GM21576 (cell line): ENCODE measurements around the gene KCTD13.
"Not testable (repeated sequence)": the region's sequence is repeated elsewhere in the genome, so short reads cannot be mapped to it uniquely, and the experiment has no call there.

Source experiments
- ATAC-seq: cut with Tn5 transposase; IDR thresholded peaks from one replicate; pipeline ENCODE4 v1.9.1; 2021; ENCODE audit warnings: mild to moderate bottlenecking, moderate library complexity; ENCODE audit not compliant: unreplicated experiment

KCTD13 gene

DNA sequence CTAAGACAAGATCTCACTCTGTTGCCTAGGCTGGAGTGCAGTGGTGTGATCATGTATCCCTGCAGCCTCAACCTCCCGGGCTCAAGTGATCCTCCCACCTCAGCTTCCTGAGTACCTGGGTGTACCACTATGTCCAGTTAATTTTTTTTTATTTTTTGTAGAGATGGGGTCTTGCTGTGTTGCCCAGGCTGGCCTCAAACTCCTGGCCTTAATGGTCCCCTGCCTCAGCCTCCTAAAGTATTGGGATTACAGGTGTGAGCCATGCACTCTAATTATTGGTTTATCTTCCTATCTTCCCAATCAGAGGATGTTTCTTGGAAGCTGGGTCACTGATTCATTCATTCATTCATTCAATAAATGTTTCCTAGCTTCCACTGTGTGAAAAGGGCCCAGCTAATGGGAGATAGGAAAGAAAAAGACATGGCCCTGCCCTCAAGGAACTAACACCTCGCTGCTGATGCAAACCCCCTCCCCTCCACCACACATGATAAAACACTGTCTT, 17.3 kb downstream of the KCTD13 start:
- ATAC-seq = no peak

DNA sequence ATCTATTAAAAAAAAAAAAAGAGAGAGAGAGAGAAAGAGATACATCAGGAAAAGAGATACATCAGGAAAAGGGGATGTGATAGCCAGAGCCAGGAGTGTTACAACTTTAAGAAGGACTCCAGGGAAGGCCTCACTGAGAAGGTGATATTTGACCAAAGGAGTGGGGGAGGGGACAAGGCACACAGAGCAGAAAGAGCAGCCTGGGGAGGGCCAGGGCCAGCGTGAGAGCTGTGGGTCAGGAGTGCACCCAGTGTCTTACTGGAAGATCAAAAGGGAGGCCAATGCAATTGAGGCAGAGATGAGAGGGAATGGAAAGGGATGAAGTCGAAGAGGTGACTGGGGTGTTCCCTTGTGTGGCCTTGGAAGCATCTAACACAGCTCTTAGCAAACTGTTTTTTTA, 18.1 kb downstream of the KCTD13 start:
- ATAC-seq = no peak

DNA sequence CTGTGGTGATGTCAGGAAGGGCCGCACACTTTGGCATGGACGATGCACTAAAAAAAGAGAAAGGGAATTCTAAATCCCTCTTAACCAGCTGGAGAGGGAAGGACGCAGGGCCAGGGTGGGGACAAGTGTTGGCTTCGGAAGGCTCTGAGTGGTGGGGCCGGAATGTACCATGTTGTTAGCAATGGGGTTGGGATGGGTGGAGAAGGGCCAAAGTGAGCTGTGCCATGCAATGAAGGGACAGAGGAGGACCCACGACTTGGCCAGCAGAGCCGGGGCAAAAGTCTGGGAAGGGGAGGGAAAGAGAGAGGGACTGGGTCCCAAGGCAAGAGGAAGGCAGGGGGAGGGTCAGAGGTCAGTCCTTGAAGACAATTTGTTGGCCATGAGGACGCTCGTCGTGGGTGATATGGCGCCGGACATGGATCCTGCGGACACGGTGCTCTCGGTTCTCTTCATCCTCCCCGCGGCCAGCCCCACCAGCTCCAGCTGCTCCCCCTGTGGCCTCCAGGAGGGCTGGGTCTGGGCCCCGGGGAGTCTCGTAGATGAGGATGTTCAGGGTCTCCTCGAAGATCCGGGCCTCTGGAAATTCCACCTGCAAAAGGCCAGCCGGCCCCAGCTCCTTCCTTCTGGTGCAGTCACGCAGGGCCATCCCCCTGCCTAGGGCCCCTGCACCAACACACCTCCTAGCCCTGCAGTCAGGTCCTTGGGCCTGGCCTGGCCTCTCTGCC, 19.3 kb downstream of the KCTD13 start:
- no peak for ATAC-seq

DNA sequence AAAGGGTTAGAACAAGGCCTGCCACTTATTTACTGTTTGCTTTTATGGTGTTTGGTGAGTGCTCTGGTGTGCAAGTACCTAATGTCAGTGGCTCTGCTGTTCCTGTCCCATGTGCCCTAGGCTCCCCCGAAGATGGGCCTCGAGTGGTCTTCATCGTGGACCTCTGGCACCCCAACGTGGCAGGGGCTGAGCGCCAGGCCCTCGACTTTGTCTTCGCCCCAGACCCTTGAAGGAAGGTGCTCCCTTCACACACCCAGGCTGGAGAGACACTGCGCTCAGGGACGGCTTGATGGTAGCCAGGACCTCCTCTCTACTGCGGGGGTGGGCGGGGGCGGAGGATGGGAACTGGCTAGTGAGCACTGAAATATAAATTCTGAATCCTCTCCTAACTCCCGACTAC, 20.4 kb downstream of the KCTD13 start:
- ATAC-seq = no peak

DNA sequence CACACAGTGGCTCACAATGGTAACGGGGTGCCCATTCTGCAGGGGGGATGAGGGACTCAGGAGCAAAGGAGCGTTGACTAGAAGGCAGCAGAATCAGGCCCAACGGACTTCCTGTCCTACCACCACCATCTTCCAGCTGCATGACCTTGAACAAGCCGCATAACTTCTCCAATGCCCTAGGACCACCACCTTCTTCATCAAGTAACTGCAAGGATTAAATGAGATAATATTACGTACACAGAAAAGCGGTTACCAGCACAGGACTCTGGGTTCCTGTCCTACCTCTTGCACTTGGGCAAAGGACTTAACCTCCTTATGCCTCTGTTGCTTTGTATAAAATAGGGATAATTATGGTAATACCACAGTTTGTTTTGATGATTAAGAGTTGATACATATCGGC, 21.1 kb downstream of the KCTD13 start:
- ATAC-seq = no peak

DNA sequence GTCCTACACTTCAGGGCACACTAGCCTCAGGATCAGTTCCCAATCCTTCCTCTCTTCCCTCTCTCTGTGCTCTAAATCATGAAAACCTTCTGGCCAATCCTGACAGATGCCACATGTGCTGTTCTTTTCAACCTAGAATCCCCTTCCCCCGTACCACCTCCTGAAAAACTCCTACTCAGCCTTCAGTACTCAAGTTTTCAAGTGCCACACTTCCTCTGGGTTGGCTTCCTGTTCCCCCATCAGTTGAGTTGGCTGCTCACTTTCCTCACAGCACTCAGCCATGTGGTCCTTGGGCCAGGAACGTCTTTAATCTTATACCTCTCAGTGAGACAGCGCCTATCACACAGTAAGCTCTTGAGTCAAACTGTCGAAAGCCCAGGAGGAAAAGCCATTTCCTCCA, 22.4 kb downstream of the KCTD13 start:
- ATAC-seq = no peak

DNA sequence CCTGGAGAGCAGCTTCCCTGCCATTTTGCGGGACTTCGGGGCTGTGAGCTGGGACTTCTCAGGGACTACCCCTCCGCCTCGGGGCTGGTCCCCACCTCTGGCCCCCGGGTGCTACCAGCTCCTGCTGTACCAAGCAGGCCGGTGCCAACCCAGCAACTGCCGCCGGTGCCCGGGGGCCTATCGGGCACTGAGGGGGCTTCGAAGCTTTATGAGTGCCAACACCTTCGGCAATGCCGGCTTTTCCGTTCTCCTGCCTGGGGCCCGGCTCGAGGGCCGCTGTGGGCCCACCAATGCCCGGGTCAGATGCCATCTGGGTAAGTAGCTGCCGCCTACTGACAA, 24.4 kb downstream of the KCTD13 start:
- no peak for ATAC-seq

DNA sequence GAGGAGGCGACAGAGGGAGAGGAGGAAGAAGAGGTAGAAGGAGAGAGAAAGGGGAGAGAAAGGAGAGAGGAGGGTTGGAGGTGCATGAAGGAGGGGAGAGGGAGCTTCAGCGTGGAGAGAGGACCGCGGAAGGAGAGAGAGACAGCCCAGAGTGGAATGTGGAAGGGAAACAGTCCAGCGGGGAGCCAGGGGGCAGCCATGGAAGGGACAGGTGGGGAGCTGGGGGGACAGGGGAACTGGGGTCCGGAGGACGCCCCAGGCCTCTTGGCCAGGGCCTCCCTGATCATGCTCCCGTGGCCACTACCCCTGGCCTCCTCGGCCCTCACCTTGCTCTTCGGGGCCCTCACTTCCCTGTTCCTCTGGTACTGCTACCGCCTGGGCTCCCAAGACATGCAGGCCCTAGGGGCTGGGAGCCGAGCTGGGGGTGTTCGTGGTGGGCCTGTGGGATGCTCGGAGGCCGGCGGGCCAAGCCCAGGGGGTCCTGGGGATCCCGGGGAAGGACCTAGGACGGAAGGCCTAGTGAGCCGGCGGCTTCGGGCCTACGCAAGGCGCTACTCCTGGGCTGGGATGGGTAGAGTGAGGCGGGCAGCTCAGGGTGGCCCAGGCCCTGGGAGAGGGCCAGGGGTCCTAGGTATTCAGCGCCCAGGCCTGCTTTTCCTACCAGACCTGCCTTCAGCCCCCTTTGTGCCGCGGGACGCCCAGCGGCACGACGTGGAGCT, 25.0 kb downstream of the KCTD13 start:
- no peak for ATAC-seq

DNA sequence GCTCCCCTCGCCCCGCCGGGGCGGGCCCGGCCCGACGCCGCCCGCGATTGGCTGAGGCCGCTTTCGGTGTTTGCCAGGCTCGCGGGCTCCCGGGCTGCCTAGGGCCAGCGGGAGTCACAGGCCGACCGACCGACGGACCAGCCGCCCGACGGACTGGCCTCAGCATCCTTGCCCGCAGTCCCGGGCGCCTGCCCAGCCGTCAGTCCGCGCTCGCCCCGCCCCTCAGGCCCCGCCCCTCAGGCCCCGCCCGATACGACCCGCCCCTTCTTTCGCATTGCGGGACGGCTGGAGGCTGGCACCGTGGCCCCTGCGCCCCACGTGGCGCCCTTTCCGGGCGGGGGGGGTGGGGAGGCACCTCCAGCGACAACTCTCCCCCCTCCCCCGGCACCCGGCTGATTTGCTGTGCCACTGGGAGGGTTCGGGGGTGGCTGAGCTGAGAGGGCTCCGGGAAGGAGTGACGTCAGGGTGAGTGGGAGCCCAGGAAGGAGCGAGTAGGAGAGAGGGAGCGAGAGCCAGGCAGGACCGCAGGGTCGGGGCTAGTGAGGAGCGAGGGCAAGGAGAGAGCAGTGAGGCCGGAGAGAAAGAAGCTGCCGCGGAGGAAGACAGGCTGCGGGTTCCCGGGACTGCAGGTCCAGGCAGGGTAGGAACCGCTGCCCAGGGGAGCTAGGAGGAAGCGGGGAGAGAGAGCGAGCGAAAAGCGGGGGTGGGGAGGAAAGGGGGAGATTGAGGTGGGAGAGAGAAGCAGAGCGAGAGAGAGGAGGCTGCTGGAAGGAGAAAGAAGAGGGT, 25.7 kb downstream of the KCTD13 start, which contains the start of gene ASPHD1:
Gene ASPHD1 (plus strand): TSS at position 387 of the 786 bp plus-strand sequence. CDS start 484 bp downstream, outside the sequence.
- ATAC-seq = peak; percentile 52

DNA sequence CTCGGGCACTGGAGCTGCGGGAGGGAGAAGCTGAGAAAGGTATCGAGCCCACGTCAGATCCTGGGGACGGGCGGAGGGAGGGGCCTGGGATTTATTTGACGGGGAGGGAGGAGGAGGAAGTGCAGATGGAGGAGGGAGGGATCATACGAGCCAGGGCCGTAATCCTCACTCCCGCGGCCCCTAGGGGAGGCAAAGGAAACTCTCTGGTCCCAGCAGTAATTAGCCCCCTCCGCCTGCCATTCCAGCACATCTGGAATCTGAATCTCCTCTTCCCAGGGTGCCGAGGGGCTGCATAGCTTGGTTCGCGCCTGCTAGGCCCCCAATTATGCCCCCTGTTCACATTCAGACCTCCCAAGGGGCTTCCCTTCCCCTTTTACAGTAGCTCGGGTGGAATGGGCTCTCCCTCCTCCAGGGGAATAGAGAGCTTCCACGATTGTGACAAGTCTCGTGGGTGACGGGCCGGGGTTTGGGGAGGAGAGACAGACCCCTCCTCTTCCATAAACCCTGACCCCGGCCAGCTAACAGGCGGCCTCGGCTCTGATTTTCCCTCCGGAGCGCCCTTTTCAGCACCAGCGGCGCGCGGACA, 26.4 kb downstream of the KCTD13 start, which contains the start of gene SEZ6L2:
Gene SEZ6L2 (minus strand): TSS at position 35 of the 586 bp plus-strand sequence. CDS start 531 bp downstream, outside the sequence.
- ATAC-seq = peak; percentile 50

DNA sequence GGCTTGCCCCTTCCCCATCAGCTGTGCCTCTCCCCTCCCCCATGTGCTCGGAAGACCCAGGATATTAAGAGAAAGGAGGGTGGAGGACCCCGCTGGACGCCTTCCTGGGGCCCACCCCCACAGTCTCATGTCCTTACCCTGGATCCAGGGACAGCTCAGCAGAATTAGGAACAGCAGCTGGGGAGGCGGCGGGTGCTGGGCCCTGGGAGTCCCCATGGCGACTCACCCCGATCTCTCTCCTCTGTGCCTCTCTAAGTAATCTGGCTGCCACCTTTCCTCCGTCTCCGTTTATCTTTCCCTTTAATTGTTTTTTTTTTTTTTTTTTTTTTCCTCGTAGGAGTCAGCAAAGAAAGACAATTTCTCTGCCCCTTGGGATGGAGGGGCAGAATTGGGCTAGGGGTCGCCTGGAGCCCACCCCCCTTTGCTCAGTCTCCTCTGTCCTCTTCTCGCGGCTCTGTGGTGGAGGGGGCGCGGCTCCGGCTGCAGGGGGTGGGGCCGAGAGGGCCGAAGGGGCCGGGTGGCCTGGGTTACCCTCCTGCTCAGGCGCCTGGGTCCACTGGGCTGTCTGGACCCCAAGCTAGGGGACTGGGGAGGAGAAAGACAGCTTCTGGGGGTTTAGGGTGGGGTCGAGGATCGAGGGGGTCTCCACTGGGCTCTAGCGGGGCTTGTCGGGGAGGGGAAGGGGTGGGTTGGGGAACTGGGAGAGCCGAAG, 27.1 kb downstream of the KCTD13 start:
- ATAC-seq = no peak

DNA sequence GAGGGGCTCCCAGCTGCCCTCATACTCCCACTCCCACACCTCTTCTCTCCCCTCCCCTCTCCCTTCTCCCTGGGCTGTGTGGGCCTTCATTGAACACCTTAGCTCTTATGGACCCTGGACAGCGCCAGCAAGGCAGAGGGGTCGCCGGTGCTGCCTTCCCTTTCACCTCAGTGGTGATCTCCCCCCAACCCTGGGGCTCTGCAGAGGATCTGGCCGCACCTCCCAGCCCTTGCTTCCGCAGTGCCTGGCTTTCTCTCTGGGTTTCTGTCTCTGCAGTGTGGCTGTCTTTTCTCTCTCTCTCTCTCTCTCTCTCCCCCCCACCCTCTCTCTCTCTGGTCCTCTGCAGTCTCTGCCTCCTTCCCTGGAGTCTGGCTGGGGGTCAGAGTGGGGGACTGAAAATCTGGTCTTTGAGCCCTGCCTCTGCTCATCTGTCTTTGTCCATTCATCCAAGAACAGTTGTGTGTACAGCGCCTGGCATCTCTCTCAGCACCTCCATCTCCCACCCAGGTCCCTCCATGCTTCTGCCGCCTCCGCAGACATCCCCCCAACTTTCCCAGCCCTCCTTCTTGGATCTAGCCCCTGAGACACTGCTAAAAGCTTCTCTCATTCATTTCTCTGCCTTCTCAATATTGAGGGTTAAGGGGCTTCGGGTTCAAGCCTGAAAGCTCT, 27.8 kb downstream of the KCTD13 start:
- ATAC-seq = no peak

DNA sequence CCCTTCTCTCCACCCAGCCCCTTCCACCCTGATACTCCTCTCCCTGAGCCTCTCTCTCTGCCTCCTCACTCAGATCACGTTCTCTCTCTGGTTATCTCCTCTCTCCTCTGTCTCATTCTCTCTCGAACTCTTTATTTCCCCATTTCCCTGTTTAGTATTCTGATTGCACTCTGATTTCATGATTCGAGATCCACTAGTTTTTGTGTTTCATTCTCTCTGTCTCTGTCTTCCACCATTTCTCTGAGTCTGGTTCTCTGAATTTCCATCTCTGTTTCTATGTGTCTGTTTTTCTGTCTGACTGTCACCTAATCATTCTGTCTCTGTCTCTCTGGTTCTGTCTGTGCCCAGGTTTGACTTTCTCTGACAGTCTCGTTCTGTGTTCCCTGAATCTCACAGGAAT, 28.7 kb downstream of the KCTD13 start:
- no peak for ATAC-seq

DNA sequence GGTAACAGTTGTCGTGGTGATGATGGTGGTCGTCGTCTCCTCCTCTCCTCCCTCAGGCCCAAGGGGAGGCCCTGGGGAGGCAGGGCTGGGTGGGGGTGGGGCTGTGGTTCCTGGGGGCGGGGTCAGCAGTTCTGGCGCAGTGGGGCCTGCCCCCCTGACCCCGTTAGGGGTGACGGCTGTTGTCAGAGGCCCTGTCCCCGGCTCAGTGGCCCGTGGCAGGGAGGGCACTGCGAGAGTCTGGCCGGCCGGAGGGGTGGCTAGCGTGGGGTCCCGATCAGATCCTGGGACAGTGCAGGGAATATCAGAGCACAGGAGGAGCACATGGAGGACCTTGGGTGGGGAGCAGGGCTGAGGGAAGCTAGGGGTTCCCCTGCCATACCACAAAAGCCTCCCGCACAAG, 29.2 kb downstream of the KCTD13 start:
- no peak for ATAC-seq

DNA sequence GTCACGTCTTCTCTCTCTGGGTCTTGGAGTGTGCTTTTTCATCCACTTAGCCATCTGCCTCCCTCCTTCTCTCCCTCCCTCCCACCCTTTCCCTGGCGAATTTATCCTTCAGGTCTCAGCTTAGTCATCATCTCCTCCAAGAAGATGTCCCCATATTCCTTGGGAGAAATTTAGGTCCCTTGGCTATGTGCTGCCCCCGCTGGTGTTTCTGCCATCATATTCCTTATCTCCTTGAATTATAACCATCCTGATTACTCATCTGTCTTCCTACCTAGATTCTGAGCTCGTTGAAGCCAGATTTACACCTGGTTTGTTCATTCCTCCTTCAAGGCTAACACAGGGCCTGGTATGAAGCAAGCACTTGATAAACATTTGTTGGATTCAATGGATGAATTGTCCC, 31.7 kb downstream of the KCTD13 start:
- ATAC-seq = no peak

DNA sequence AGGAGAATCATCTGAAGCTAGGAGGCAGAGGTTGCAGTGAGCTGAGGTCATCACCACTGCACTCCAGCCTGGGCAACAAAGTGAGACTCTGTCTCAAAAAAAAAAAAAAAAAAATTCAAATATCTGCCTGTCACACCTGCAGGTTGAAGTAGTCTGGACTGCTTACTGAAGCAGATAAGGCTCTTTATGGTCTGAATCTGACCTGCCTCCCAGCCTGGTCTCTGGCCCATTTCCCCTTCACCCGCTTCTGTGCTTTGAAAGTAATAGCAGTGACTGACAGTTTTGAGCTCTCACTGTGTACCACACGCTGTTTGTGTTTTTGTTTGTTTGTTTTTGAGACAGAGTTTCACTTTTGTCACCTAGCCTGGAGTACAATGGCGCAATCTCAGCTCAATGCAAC, 32.5 kb downstream of the KCTD13 start:
- no peak for ATAC-seq

DNA sequence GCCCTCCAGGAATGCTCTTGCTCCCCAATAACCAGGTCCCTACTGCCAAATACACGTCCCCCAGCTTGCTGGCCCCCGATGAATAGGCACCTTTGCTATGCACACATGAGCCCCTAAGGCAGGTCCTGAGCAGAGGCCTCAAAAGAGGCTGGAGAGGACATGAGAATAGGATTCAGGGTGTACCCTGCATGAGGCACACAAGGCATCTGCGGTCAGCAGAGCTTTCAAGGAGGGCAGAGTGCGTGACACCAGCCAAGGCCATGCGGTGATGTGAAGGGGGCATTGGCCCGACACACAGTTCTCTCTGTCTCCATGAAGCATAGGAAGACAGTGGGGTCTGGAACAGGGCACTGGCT, 33.6 kb downstream of the KCTD13 start:
- no peak for ATAC-seq

DNA sequence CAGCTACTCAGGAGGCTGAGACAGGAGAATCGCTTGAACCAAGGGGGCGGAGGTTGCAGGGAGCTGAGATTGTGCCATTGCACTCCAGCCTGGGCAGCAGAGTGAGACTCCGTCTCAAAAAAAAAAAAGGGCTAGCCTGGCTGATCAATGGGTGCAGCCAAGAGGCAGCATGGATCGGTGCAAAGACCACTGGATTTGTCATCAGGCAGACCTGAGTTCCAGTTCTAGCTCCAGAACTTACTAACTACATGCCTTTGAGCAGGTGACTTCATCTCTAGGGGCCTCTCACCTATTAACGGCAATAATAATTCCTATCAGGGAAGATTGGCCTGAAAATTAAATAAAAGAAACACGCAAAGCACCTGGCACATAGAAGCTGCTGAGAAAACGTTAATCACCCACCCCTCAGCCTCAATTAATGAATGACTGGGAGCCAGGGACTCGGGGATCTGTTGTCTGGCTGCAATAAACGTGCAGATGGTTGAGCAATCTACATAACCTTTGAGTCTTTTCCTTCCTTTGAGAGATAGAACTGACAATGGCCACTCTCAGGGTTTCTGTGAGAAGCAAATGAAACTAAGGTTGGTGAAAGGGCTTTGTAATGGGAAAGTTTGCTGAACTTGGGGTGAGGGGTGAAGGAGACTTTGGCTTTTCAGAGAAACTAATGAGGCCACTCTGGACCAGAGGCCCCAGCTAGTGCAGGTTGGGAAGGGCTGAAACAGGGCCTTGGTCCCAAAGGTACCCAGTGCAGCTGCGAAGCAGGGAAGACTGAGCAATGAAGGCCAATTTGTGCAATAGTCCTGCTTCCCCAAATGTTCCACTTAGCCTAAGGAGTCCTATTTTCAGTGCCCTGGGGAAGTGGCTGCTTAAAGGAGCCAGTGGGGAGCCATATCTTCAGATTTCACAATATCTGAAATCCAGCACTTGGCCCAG, 34.2 kb downstream of the KCTD13 start:
- ATAC-seq = no peak

DNA sequence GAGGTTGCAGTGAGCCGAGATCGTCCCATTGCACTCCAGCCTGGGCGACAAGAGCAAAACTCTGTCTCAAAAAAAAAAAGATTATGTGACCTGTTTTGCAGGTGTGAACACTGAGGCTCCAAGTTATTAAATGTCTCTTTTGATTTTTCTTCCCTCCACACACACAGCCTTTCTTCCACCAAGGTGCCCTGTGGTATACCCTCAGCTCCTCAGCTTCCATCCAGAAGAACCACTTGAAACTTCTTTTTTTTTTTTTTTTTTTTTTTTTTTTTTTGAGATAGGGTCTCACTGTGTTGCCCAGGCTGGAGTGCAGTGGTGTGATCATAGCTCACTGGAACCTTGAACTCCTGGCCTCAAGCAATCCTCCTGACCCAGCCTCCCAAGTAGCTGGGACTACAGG, 36.7 kb downstream of the KCTD13 start:
- not testable (repeated sequence) for ATAC-seq
